Activated naive CD4-positive, alpha-beta T cell treated with anti-CD3 and anti-CD28 coated beads, Interleukin-2, amount 10 ng/mL, durations not matched to agents 7 days and 5 days (primary cell): ENCODE results near the gene MAU2.
"Not testable (repeated sequence)": the region's sequence is repeated elsewhere in the genome, so short reads cannot be mapped to it uniquely, and the experiment has no call there.

Source experiments
- CTCF ChIA-PET: fragments of 350-600 bp; sonication (Branson Sonifier 250); formaldehyde crosslinking; loops from one replicate; lab custom pipeline; 2021; ENCODE audit warnings: antibody characterized with exemption; lab: Charles Lee
- DNase-seq: peaks from one replicate; pipeline ENCODE4 v3.0.0-alpha.2; 2020
- H3K27ac Mint-ChIP-seq: one replicate; pipeline ENCODE4 v1.8.0; 2021; ENCODE audit warnings: mild to moderate bottlenecking, moderate library complexity, mixed read lengths
- H3K27me3 Mint-ChIP-seq: one replicate; pipeline ENCODE4 v1.8.0; 2021; ENCODE audit warnings: mild to moderate bottlenecking, mixed read lengths
- H3K36me3 Mint-ChIP-seq: one replicate; pipeline ENCODE4 v1.8.0; 2021; ENCODE audit warnings: mixed read lengths
- H3K4me1 Mint-ChIP-seq: one replicate; pipeline ENCODE4 v1.8.0; 2021; ENCODE audit warnings: mixed read lengths
- H3K4me3 Mint-ChIP-seq: one replicate; pipeline ENCODE4 v1.8.0; 2021; ENCODE audit warnings: mild to moderate bottlenecking, moderate library complexity, mixed read lengths
- H3K9me3 Mint-ChIP-seq: one replicate; pipeline ENCODE4 v1.8.0; 2021; ENCODE audit warnings: mixed read lengths

The MAU2 gene

GRCh38 chr19:19387108-19387507 is 66.5 kb downstream of the MAU2 start:
- H3K9me3 Mint-ChIP-seq: no peaks in the 10 kb centered on the region
- CTCF ChIA-PET: interaction anchor here (0.7 kb wide), 1 partner anchor 63 kb away, joined by 3 read pairs; no protein-coding TSS in a partner anchor
- peaks cover 63% of the 10 kb centered on the region for H3K4me1 Mint-ChIP-seq
- peaks cover 5% of the 10 kb centered on the region for H3K27me3 Mint-ChIP-seq
- H3K27ac Mint-ChIP-seq: peak overlapping the region; percentile 95
- peaks cover 31% of the 10 kb centered on the region for H3K36me3 Mint-ChIP-seq
- no peak for DNase-seq
- peak overlapping the region; percentile 94 for H3K4me3 Mint-ChIP-seq

- CTCF ChIA-PET: no interaction called here
- Mint-ChIP-seq H3K9me3 (no peaks in the 10 kb centered on the region), H3K36me3 (peaks cover 33% of the 10 kb centered on the region), H3K4me3 (peak overlapping the region; percentile 94), H3K4me1 (peaks cover 74% of the 10 kb centered on the region), H3K27ac (peak overlapping the region; percentile 60), H3K27me3 (no peaks in the 10 kb centered on the region)
- DNase-seq: no peak
Observed at GRCh38 chr19:19388568-19389555, 68.2 kb downstream of the MAU2 start.

- CTCF ChIA-PET, H3K27ac Mint-ChIP-seq, H3K27me3 Mint-ChIP-seq, H3K4me3 Mint-ChIP-seq, H3K9me3 Mint-ChIP-seq, DNase-seq: not testable (repeated sequence)
- Mint-ChIP-seq H3K36me3 (peaks cover 33% of the 10 kb centered on the region), H3K4me1 (peaks cover 76% of the 10 kb centered on the region)
Observed at GRCh38 chr19:19389683-19390082, 69.1 kb downstream of the MAU2 start.

- H3K27me3 Mint-ChIP-seq, H3K4me3 Mint-ChIP-seq, DNase-seq, H3K9me3 Mint-ChIP-seq, H3K27ac Mint-ChIP-seq, CTCF ChIA-PET: not testable (repeated sequence)
- Mint-ChIP-seq H3K4me1 (peaks cover 62% of the 10 kb centered on the region), H3K36me3 (peaks cover 14% of the 10 kb centered on the region)
Observed at GRCh38 chr19:19394333-19394732, 73.7 kb downstream of the MAU2 start.

GRCh38 chr19:19399733-19400433 is 79.3 kb downstream of the MAU2 start:
- H3K4me1 Mint-ChIP-seq: peaks cover 43% of the 10 kb centered on the region
- no peak overlapping the region for H3K27ac Mint-ChIP-seq

GRCh38 chr19:19402656-19403372 is 82.2 kb downstream of the MAU2 start:
- DNase-seq: no peak
- Mint-ChIP-seq H3K4me1 (peaks cover 48% of the 10 kb centered on the region), H3K4me3 (no peak overlapping the region), H3K9me3 (no peaks in the 10 kb centered on the region), H3K27ac (no peak overlapping the region), H3K36me3 (peaks cover 6% of the 10 kb centered on the region), H3K27me3 (no peaks in the 10 kb centered on the region)
- CTCF ChIA-PET: interaction anchor here (3.2 kb wide), 1 partner anchor 87 kb away, joined by 19 read pairs; no protein-coding TSS in a partner anchor

More at GRCh38 chr19:19399733-19400433, 79.3 kb downstream of the MAU2 start:
- DNase-seq: no peak
- no peak overlapping the region for H3K4me3 Mint-ChIP-seq
- CTCF ChIA-PET: no interaction called here
- H3K27me3 Mint-ChIP-seq: no peaks in the 10 kb centered on the region
- H3K9me3 Mint-ChIP-seq: no peaks in the 10 kb centered on the region
- peaks cover 4% of the 10 kb centered on the region for H3K36me3 Mint-ChIP-seq

GRCh38 chr19:19403373-19403901 is 82.8 kb downstream of the MAU2 start:
- Mint-ChIP-seq H3K27ac (no peak overlapping the region), H3K9me3 (no peaks in the 10 kb centered on the region), H3K36me3 (peaks cover 6% of the 10 kb centered on the region), H3K4me3 (no peak overlapping the region), H3K27me3 (no peaks in the 10 kb centered on the region), H3K4me1 (peaks cover 54% of the 10 kb centered on the region)
- CTCF ChIA-PET: interaction anchor here (3.2 kb wide), 1 partner anchor 86 kb away, joined by 19 read pairs; no protein-coding TSS in a partner anchor
- DNase-seq: no peak

- CTCF ChIA-PET: interaction anchor here (0.7 to 3.2 kb wide), 4 partner anchors 40 to 204 kb away, joined by 3 to 19 read pairs (median 6); no protein-coding TSS in a partner anchor
- peak; percentile 89 for DNase-seq
- H3K4me3 Mint-ChIP-seq: peak within 1 kb of the TSS; percentile 98
- H3K36me3 Mint-ChIP-seq: peaks cover 8% of the 10 kb centered on the region
- no peaks in the 10 kb centered on the region for H3K27me3 Mint-ChIP-seq
- peak within 1 kb of the TSS; percentile 88 for H3K27ac Mint-ChIP-seq
- H3K4me1 Mint-ChIP-seq: peaks cover 62% of the 10 kb centered on the region
- no peaks in the 10 kb centered on the region for H3K9me3 Mint-ChIP-seq
Observed at GRCh38 chr19:19404879-19405860, 84.5 kb downstream of the MAU2 start, which contains the start of gene GATAD2A. Gene GATAD2A (plus strand): TSS chr19:19405675. CDS start chr19:19465346, 59,671 bp downstream.

GRCh38 chr19:19405971-19406877 is 85.6 kb downstream of the MAU2 start:
- Mint-ChIP-seq H3K4me1 (peaks cover 72% of the 10 kb centered on the region), H3K27me3 (no peaks in the 10 kb centered on the region), H3K9me3 (no peaks in the 10 kb centered on the region), H3K4me3 (peak overlapping the region; percentile 98), H3K27ac (peak overlapping the region; percentile 88), H3K36me3 (peaks cover 14% of the 10 kb centered on the region)
- peak; percentile 71 for DNase-seq
- CTCF ChIA-PET: interaction anchor here (0.7 to 3.2 kb wide), 5 partner anchors 10 to 205 kb away, joined by 3 to 19 read pairs (median 5); no protein-coding TSS in a partner anchor

GRCh38 chr19:19406878-19407632 is 86.4 kb downstream of the MAU2 start:
- CTCF ChIA-PET: interaction anchor here (0.9 to 3.1 kb wide), 4 partner anchors 10 to 43 kb away, joined by 4 to 13 read pairs (median 4); no protein-coding TSS in a partner anchor

GRCh38 chr19:19407633-19407930 is 87.0 kb downstream of the MAU2 start:
- CTCF ChIA-PET: interaction anchor here (0.9 to 3.4 kb wide), 5 partner anchors 9 to 82 kb away, joined by 4 to 13 read pairs (median 5); no protein-coding TSS in a partner anchor
- peak overlapping the region; percentile 98 for H3K4me3 Mint-ChIP-seq
- DNase-seq: no peak
- H3K36me3 Mint-ChIP-seq: peaks cover 13% of the 10 kb centered on the region
- H3K4me1 Mint-ChIP-seq: peaks cover 70% of the 10 kb centered on the region
- H3K27me3 Mint-ChIP-seq: no peaks in the 10 kb centered on the region
- no peaks in the 10 kb centered on the region for H3K9me3 Mint-ChIP-seq
- H3K27ac Mint-ChIP-seq: no peak overlapping the region

More at GRCh38 chr19:19406878-19407632, 86.4 kb downstream of the MAU2 start:
- Mint-ChIP-seq H3K27ac (peak overlapping the region; percentile 88), H3K4me1 (peaks cover 70% of the 10 kb centered on the region), H3K4me3 (peak overlapping the region; percentile 98), H3K9me3 (no peaks in the 10 kb centered on the region), H3K36me3 (peaks cover 12% of the 10 kb centered on the region), H3K27me3 (no peaks in the 10 kb centered on the region)
- DNase-seq: peak; percentile 74
